Activated CD4-positive, alpha-beta T cell treated with anti-CD3 and anti-CD28 coated beads, Interleukin-10, Interleukin-2, amounts not matched to agents 100 ng/mL and 50 ng/mL, durations not matched to agents 16 hours and 8 hours (primary cell): Measurements from ENCODE around the gene TENM4.

Experiments
- DNase-seq: peaks from one replicate; pipeline ENCODE4 v3.0.0-alpha.2; 2020

TENM4 gene

DNA sequence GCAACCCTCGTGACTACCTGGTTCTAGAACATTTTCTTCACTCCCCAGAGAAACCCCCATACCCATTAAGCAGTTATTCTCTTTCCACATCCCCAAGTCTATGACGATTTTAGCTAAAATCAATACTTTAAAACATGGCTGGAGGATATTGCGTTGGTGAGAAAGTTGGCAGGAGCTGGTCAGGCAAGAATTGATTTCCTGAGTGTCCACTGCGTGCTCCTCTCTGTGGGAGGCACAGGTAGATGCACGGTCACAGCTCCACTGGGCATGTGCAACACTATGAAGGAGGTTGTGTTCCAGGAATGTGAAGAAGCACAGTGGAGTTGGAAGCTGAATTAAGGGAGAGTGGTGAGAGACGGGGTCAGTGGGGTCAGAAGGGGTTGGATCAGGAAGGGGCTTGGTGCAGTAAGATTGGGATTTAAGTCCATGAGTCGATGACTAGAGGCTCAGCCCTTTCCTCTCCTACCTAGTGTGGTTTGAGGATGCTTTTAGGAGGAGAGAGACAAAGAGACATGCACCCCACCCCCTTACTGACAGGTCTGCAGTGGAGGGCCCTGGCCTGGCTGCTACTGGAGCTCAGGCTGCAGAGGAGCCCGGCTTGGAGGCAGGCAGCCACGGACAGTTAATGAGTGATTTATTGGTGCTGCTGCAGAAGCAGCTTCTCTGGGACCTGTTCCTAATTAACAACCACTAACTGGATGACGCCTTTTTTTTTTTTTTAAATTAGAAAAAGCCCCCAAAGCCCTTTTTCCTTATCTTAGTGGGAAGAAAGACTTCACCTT is 395.6 kb downstream of the TENM4 start:
- DNase-seq, result no peak

DNA sequence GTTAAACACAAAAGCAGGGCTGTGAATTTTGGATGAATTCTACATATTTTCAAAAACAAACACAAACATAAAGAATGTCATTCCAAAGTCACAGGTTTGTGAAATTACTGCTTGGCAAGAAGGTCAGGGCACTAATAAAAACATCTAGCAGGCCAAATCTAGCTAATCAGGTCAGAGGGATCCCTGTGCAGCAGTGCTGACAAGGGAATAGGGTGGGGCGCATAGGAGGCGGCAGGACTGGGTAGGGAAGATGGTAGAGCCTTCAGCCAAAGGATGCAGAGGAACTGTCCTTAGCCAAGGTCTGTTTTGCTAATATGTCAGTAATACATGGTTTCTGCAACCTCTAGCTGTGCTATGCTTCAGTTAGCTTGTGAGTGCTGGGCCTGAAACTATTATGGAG is 396.6 kb downstream of the TENM4 start:
- DNase-seq, result no peak

DNA sequence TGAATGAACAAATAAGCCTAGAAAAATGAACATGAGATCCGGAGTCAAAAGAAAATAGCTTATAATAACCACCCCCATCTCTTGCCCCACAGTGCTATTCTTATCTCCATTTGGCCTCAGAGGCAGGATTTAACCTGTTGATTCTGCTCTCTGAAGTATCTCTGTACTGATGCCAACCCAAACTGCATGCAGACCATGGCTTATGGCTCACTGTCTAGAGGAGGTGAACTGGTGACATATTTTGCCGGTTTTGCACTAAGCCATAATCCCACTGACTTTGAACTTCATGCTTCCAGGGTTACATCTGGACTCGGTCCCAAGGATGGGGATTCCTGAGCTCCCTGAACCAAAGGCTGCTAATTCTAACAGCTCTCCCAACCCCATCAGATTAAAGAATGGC is 397.1 kb downstream of the TENM4 start:
- no peak for DNase-seq

DNA sequence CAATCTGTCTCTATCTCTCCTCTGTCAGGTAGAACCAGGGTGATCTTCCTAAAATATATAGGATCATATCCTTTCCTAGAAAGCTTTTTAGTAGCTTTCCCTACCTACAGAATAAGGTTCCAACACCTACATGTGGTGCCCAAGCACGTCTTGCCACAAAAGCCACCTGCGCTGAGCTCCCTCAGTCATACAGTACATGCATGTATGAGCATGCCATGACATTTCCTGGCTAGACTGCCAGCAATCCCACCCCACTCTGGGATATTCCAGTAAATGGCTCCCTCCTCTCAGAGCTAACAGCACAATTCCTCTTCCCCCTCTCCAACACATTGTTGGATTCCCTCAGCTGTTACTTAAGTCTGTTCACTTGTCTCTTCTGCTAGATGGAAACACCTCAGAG is 398.0 kb downstream of the TENM4 start:
- DNase-seq, result no peak

DNA sequence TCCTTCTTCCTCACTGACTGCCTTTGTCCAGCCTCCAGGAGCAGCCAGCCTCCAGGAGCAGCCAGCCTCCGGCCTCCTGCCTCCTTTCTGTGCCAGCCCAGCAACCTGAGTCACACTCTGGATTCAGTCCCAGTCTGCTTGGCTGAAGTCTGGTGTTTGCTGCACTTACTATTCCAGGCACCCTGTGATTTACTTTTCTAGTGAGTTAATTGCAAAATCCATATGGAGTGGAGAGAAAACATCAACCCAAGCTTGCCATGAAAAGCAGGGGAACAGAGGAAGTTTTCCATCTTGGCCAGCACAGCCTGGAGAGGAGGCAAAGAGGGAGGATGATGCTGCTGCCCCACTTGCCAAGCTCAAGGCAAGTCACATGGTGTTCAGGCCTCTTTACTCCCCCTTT is 400.5 kb downstream of the TENM4 start:
- no peak for DNase-seq

- DNase-seq, result no peak
Observed at GRCh38 chr11:79039122-79039521, 401.7 kb downstream of the TENM4 start.

- DNase-seq, result no peak
Observed at GRCh38 chr11:79035881-79036280, 404.9 kb downstream of the TENM4 start.

DNA sequence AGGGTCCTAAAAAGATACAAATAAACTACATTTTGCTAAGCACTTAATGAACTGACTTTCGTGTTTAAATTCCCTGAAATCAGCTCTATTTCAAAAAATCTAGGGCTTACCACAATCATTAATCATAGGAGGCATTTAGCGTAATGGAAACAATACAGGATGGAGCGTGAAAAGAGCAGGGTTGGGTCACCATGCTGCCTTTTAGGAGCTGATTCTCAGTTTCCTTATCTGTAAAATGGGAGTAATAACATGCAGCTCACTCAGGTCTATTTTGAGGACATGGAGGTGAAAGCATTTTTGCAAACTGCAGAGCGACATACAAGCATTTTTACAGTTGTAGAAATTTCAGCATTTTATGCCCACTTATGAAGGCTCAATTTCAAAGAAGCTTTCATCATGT is 407.0 kb downstream of the TENM4 start:
- DNase-seq, result no peak

DNA sequence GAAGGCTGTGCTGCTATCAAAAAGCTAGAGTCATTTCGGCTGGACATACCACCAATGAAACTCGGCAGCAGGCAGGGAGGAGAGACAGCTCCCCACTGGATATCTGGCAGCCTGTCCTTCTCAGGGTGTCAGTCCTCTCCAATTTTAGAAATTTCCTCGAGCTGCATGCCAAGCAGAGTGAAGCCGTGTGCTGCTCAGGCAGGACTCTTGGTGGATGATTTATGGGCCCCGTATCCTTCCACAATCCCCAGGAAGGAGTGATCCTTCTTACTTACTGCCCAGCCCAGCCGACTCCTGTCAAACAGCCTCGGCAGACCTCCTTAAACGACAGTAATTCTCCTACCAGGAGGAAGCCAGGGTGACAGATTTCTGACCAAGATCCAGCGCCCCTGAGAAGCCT is 410.4 kb downstream of the TENM4 start:
- no peak for DNase-seq

GRCh38 chr11:79028225-79028624 is 412.6 kb downstream of the TENM4 start:
- DNase-seq, result no peak

GRCh38 chr11:79026803-79027445 is 413.9 kb downstream of the TENM4 start:
- peak; percentile 27 for DNase-seq

GRCh38 chr11:79025622-79026021 is 415.2 kb downstream of the TENM4 start:
- no peak for DNase-seq

- no peak for DNase-seq
Observed at GRCh38 chr11:79025097-79025496, 415.7 kb downstream of the TENM4 start.

- DNase-seq, result no peak
Observed at GRCh38 chr11:79022265-79022664, 418.6 kb downstream of the TENM4 start.

GRCh38 chr11:79021601-79022000 is 419.2 kb downstream of the TENM4 start:
- no peak for DNase-seq

DNA sequence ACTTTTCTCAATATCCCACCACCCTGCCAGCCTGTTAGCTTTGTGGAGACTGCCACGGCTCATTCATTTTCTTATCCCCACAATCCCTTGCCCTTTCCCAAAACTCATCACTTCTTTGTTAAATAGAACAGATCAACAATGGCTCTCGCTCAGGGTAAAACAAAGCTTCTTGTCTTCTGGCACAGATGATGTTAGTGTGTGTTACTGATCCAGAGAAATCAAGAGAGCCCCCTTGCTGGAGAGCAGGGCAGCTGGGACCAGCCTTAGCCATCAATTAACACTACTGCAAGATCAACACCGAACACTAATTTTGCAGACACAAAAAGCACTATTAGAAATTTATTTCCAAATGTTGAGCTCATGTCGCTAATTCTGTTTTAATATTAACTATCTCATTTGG is 420.9 kb downstream of the TENM4 start:
- DNase-seq, result no peak

GRCh38 chr11:79019277-79019676 is 421.6 kb downstream of the TENM4 start:
- no peak for DNase-seq

DNA sequence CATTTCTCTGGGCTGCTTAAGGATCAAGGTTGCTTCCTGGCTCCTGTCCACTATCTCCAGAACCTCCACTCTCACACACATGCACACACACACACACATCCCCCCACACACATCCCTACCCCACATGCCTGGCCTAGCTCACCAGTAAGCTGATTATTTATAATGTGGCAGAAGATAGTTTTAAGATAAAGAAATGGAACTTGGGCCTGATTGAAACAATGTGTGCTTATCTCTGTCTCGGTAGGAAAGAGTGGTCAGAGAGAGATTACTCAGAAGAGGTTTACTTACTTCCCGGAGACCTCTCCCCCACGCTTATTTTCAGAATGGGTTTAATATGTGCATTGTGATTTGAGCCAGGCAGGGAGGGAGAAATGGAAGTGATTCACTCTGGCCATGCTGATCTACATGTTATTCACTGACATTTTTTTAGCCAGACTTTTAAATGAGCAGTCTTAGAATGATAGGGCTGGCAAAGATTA is 422.4 kb downstream of the TENM4 start:
- peak; percentile 38 for DNase-seq

GRCh38 chr11:79017811-79018210 is 423.0 kb downstream of the TENM4 start:
- DNase-seq, result no peak

- no peak for DNase-seq
Observed at GRCh38 chr11:79013509-79013908, 427.3 kb downstream of the TENM4 start.

DNA sequence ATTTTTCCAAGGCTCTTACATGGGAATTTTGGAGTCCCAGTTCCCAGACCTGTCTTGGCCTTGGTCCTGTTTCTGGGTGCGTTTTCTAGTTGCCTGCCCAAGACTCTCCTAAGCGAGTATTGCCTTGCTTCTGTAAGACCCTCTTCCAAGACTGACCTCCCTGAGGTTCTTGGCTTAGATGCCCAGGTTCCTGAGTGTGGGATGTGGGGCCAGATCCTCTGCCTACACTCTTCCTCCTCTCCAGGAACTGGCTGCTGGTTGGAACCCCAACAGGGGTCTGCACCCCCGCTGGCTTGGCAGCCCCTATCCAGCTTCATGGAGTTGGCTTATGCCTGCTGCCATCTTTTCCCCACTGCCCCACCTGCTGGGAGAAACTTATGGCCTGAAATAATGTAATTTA is 429.5 kb downstream of the TENM4 start:
- no peak for DNase-seq

- no peak for DNase-seq
Observed at GRCh38 chr11:79007771-79008402, 432.9 kb downstream of the TENM4 start.

DNA sequence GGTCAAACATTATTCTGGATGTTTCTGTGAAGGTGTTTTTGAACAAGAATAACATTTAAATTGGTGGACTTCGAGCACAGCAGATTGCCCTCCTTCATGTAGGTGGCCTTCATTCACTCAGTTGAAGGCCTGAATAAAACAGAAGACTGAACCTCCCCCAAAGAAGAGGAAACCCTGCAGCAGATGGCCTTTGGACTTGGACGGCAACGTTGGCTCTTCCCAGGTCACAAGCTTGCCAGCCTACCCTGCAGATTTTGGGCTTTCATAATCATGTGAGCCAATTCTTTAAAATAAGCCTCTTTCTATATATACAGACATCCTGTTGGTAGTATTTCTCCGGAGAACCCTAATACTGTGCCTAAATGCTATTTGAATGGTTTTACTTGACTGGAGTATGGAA is 434.0 kb downstream of the TENM4 start:
- no peak for DNase-seq

GRCh38 chr11:78996007-78996406 is 444.8 kb downstream of the TENM4 start:
- DNase-seq, result no peak
